A549 (cell line): ENCODE measurements around the gene MOK.

Source experiments
- EP300 ChIP-seq, 2 experiments: fragments of >200 bp; sonication (Bioruptor Twin); formaldehyde crosslinking; IDR thresholded peaks; 2 replicates in 1 of 2; 3 replicates in 1 of 2; pipeline ENCODE4 v1.6.1; 2016 to 2017
- FOSL2 ChIP-seq, 2 experiments: fragments of 450-650 bp in 1 of 2; fragments of >200 bp in 1 of 2; sonication (Bioruptor Twin) in 1 of 2; formaldehyde crosslinking; IDR thresholded peaks; 2 replicates each; pipeline versions ENCODE4 v1.5.0 to v1.6.1; 2016 to 2020; ENCODE audit warnings: mild to moderate bottlenecking in 1 of 2, moderate library complexity in 1 of 2
- POLR2A ChIP-seq: IDR thresholded peaks from 2 replicates; pipeline ENCODE4 v1.6.1; 2012; ENCODE audit warnings: mild to moderate bottlenecking, low read length
- RAD21 ChIP-seq, 2 experiments: fragments of >200 bp in 1 of 2; sonication (Bioruptor Twin) in 1 of 2; formaldehyde crosslinking in 1 of 2; IDR thresholded peaks in 1 of 2; conservative IDR thresholded peaks in 1 of 2; 2 replicates in 1 of 2; 3 replicates in 1 of 2; pipeline ENCODE4 v1.6.1; 2012 to 2018; ENCODE audit warnings: inconsistent platforms in 1 of 2
- TF ChIP-seq, protein P1 (sequence below): fragments of >200 bp; sonication (Bioruptor Twin); formaldehyde crosslinking; IDR thresholded peaks from 3 replicates; pipeline ENCODE4 v1.5.1; 2016
- TF ChIP-seq, protein P2 (sequence below): fragments of 200-600 bp; sonication (generic); IDR thresholded peaks from 2 replicates; pipeline ENCODE4 v1.6.1; 2016; ENCODE audit warnings: antibody characterized with exemption, mild to moderate bottlenecking, moderate library complexity

DNA sequence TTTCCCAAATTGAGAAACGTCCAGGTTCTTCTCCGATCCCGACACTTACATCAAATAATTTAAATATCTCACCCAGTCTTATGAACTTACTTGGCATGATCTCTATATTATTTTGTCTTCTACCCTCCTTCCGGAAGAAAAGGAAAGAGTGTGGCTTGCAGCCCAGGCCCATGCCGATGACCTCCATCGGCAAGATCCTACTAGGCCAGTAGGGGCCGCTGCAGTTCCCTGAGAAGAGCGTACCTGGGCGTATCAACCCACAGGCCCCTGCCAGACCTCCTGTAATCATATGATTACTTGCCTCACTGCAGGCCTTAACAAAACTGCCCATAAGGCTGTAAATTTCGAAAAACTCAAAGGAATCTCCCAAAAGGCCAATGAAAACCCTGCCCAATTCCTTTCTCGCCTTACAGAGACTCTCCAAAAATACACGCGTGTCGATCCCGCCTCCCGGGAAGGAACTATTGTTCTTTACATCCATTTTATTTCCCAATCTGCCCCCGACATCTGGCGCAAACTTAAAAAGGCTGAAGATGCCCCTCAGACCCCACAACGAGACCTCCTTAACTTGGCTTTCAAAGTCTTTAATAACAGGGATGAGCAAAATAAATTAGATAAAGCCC lies 69.6 kb downstream of the MOK start:
- TF ChIP-seq, protein P1, sequence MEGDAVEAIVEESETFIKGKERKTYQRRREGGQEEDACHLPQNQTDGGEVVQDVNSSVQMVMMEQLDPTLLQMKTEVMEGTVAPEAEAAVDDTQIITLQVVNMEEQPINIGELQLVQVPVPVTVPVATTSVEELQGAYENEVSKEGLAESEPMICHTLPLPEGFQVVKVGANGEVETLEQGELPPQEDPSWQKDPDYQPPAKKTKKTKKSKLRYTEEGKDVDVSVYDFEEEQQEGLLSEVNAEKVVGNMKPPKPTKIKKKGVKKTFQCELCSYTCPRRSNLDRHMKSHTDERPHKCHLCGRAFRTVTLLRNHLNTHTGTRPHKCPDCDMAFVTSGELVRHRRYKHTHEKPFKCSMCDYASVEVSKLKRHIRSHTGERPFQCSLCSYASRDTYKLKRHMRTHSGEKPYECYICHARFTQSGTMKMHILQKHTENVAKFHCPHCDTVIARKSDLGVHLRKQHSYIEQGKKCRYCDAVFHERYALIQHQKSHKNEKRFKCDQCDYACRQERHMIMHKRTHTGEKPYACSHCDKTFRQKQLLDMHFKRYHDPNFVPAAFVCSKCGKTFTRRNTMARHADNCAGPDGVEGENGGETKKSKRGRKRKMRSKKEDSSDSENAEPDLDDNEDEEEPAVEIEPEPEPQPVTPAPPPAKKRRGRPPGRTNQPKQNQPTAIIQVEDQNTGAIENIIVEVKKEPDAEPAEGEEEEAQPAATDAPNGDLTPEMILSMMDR, result peak; percentile 92
- TF ChIP-seq RAD21 (conservative IDR thresholded peaks at IDR 0.05 in 1 of 2, IDR thresholded peaks at IDR 0.05 in 1 of 2) (peak; percentile 93 to 96), POLR2A (no peak), EP300 (IDR thresholded peaks at IDR 0.05) (no peak), FOSL2 (IDR thresholded peaks at IDR 0.05) (no peak), FOSL2 (CRISPR knock-in tag; IDR thresholded peaks at IDR 0.05) (no peak)
- TF ChIP-seq, protein P2, sequence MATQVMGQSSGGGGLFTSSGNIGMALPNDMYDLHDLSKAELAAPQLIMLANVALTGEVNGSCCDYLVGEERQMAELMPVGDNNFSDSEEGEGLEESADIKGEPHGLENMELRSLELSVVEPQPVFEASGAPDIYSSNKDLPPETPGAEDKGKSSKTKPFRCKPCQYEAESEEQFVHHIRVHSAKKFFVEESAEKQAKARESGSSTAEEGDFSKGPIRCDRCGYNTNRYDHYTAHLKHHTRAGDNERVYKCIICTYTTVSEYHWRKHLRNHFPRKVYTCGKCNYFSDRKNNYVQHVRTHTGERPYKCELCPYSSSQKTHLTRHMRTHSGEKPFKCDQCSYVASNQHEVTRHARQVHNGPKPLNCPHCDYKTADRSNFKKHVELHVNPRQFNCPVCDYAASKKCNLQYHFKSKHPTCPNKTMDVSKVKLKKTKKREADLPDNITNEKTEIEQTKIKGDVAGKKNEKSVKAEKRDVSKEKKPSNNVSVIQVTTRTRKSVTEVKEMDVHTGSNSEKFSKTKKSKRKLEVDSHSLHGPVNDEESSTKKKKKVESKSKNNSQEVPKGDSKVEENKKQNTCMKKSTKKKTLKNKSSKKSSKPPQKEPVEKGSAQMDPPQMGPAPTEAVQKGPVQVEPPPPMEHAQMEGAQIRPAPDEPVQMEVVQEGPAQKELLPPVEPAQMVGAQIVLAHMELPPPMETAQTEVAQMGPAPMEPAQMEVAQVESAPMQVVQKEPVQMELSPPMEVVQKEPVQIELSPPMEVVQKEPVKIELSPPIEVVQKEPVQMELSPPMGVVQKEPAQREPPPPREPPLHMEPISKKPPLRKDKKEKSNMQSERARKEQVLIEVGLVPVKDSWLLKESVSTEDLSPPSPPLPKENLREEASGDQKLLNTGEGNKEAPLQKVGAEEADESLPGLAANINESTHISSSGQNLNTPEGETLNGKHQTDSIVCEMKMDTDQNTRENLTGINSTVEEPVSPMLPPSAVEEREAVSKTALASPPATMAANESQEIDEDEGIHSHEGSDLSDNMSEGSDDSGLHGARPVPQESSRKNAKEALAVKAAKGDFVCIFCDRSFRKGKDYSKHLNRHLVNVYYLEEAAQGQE, result no peak
